Gastrocnemius medialis (tissue), 4 donors: Measurements from ENCODE around the gene MORF4L2.

Source experiments
- CTCF ChIP-seq, 5 experiments: fragments of 450-650 bp in 3 of 5; fragments of 200-600 bp in 2 of 5; sonication (generic) in 2 of 5; IDR thresholded peaks in 4 of 5; conservative IDR thresholded peaks in 1 of 5; 1 replicate in 4 of 5; 2 replicates in 1 of 5; pipeline ENCODE4 v1.5.1; 2016 to 2019; ENCODE audit warnings: antibody characterized with exemption in 5 of 5, mild to moderate bottlenecking in 3 of 5, moderate library complexity in 3 of 5
- POLR2A ChIP-seq, 2 donors: fragments of 450-650 bp; IDR thresholded peaks; one replicate each; pipeline ENCODE4 v1.6.1; 2017; ENCODE audit warnings: antibody characterized with exemption in 2 of 2, mild to moderate bottlenecking in 2 of 2, moderate library complexity in 2 of 2

GRCh38 chrX:103733017-103733416 is 46.5 kb upstream of the MORF4L2 start:
- TF ChIP-seq CTCF (IDR thresholded peaks at IDR 0.05 in 4 of 5, conservative IDR thresholded peaks at IDR 0.05 in 1 of 5) (no peak), POLR2A (IDR thresholded peaks at IDR 0.05) (no peak)
